HG03159 (cell line): ENCODE data around the gene MAPK9.
A peak's percentile ranks its signal among the peaks of the same experiment; 100 is the strongest.
"Not testable (repeated sequence)": the region's sequence is repeated elsewhere in the genome, so short reads cannot be mapped to it uniquely, and the experiment has no call there.

ENCODE experiments used
- ATAC-seq: cut with Tn5 transposase; IDR thresholded peaks from one replicate; pipeline ENCODE4 v1.9.1; 2021; ENCODE audit warnings: mild to moderate bottlenecking, moderate library complexity; ENCODE audit not compliant: unreplicated experiment

The MAPK9 gene

GRCh38 chr5:180241600-180241999 is 50.3 kb downstream of the MAPK9 start:
- no peak for ATAC-seq

GRCh38 chr5:180238631-180239030 is 53.3 kb downstream of the MAPK9 start:
- no peak for ATAC-seq

GRCh38 chr5:180235846-180236245 is 56.0 kb downstream of the MAPK9 start:
- ATAC-seq, result no peak

- ATAC-seq, result no peak
These were observed 56.8 kb downstream of the MAPK9 start for GRCh38 chr5:180235077-180235476.

GRCh38 chr5:180234271-180234670 is 57.6 kb downstream of the MAPK9 start:
- no peak for ATAC-seq

GRCh38 chr5:180233729-180234128 is 58.2 kb downstream of the MAPK9 start:
- no peak for ATAC-seq

GRCh38 chr5:180230017-180230416 is 61.9 kb downstream of the MAPK9 start:
- ATAC-seq, result no peak

- no peak for ATAC-seq
These were observed 69.8 kb downstream of the MAPK9 start for GRCh38 chr5:180222056-180222455.

- ATAC-seq, result no peak
These were observed 74.1 kb downstream of the MAPK9 start for GRCh38 chr5:180217797-180218196.

GRCh38 chr5:180216646-180217171 is 75.2 kb downstream of the MAPK9 start:
- no peak for ATAC-seq

GRCh38 chr5:180215783-180216630 is 75.9 kb downstream of the MAPK9 start:
- ATAC-seq, result no peak

- ATAC-seq, result no peak
These were observed 76.8 kb downstream of the MAPK9 start for GRCh38 chr5:180214870-180215770.

GRCh38 chr5:180213657-180214207 is 78.2 kb downstream of the MAPK9 start:
- ATAC-seq, result no peak

- no peak for ATAC-seq
These were observed 78.7 kb downstream of the MAPK9 start for GRCh38 chr5:180213256-180213600.

GRCh38 chr5:180212363-180213255 is 79.3 kb downstream of the MAPK9 start:
- ATAC-seq, result no peak

- no peak for ATAC-seq
These were observed 80.2 kb downstream of the MAPK9 start for GRCh38 chr5:180211761-180212035.

GRCh38 chr5:180210961-180211760 is 80.7 kb downstream of the MAPK9 start:
- no peak for ATAC-seq

- not testable (repeated sequence) for ATAC-seq
These were observed 81.8 kb downstream of the MAPK9 start for GRCh38 chr5:180210077-180210476.

- ATAC-seq, result peak; percentile 85
These were observed 82.7 kb downstream of the MAPK9 start, which contains the start of gene RASGEF1C for GRCh38 chr5:180209137-180209581. Gene RASGEF1C, minus strand, starts transcription at chr5:180209211. Its CDS starts 71,159 bp downstream, at chr5:180138052.
